H1 (cell line): ENCODE data around the gene CEP41. TPM values are rescaled to one million over a fixed set of nuclear protein-coding genes. Genes with fewer than 3 reads are reported as not detected.

Source experiments
- CTCF ChIA-PET: fragments of 300-600 bp; sonication (Branson Sonifier 250); formaldehyde crosslinking; loops from one replicate; lab custom pipeline; 2021; ENCODE audit not compliant: partially characterized antibody; lab: Charles Lee
- POLR2A ChIA-PET: fragments of 300-600 bp; sonication (Branson Sonifier 250); formaldehyde crosslinking; loops from one replicate; lab custom pipeline; 2021; ENCODE audit warnings: inconsistent platforms; ENCODE audit not compliant: partially characterized antibody; lab: Charles Lee
- DNase-seq, 2 experiments: peaks; one replicate each; pipeline versions ENCODE4 v3.0.0 to v3.0.0-alpha.2; 2010 to 2022; ENCODE audit warnings: low spot score in 2 of 2, low read depth in 1 of 2, mixed read lengths in 1 of 2
- FAIRE-seq: peaks from 2 replicates; lab custom pipeline; 2011; peaks lifted over from hg19 to GRCh38; lab: Jason Lieb, UNC
- H2AFZ ChIP-seq: 2 replicates; pipeline ENCODE4 v1.8.1; 2012; ENCODE audit warnings: low read length, inconsistent platforms
- H2AK5ac ChIP-seq: 2 replicates; pipeline ENCODE4 v1.6.1; 2013; ENCODE audit warnings: low read depth, low read length
- H2BK120ac ChIP-seq: replicated peaks from 2 replicates; pipeline ENCODE3; 2013; ENCODE audit warnings: low read depth, low read length, inconsistent platforms
- H2BK12ac ChIP-seq: 2 replicates; pipeline ENCODE4 v1.6.1; 2013; ENCODE audit warnings: low read depth, low read length
- H2BK15ac ChIP-seq: 2 replicates; pipeline ENCODE4 v1.6.1; 2013; ENCODE audit warnings: low read length
- H2BK20ac ChIP-seq: 2 replicates; pipeline ENCODE4 v1.6.1; 2013; ENCODE audit warnings: low read length
- H2BK5ac ChIP-seq: 2 replicates; pipeline ENCODE4 v1.6.1; 2013; ENCODE audit warnings: low read depth, low read length
- H3K14ac ChIP-seq: 2 replicates; pipeline ENCODE4 v1.6.1; 2013; ENCODE audit warnings: inconsistent platforms; ENCODE audit not compliant: insufficient read length
- H3K18ac ChIP-seq: 2 replicates; pipeline ENCODE4 v1.6.1; 2013; ENCODE audit warnings: low read length; ENCODE audit errors: extremely low read depth
- H3K23ac ChIP-seq: 2 replicates; pipeline ENCODE4 v1.6.1; 2013; ENCODE audit warnings: inconsistent platforms; ENCODE audit not compliant: insufficient read length
- H3K23me2 ChIP-seq: 2 replicates; pipeline ENCODE4 v1.6.1; 2013; ENCODE audit warnings: low read depth, low read length
- H3K27ac ChIP-seq: 2 replicates; pipeline ENCODE4 v1.6.1; 2011; ENCODE audit warnings: low read depth, low read length, inconsistent platforms
- H3K27me3 ChIP-seq, 4 experiments: replicated peaks in 1 of 4; 1 replicate in 1 of 4; 2 replicates in 3 of 4; pipeline versions ENCODE4 v1.6.1 to v1.8.1; 2011 to 2013; ENCODE audit warnings: low read length in 3 of 4, mild to moderate bottlenecking in 3 of 4, inconsistent platforms in 2 of 4, mixed read lengths in 2 of 4, moderate library complexity in 1 of 4; ENCODE audit not compliant: control insufficient read depth in 3 of 4, insufficient read depth in 3 of 4; ENCODE audit errors: extremely low read depth in 1 of 4
- H3K36me3 ChIP-seq, 4 experiments: 2 replicates each; pipeline versions ENCODE4 v1.6.1 to v1.8.1; 2011 to 2013; ENCODE audit warnings: mild to moderate bottlenecking in 4 of 4, low read length in 3 of 4, moderate library complexity in 2 of 4, control low read depth in 1 of 4, inconsistent platforms in 1 of 4; ENCODE audit not compliant: insufficient read depth in 4 of 4, control insufficient read depth in 2 of 4
- H3K4ac ChIP-seq: replicated peaks from 2 replicates; pipeline ENCODE3; 2013; ENCODE audit warnings: low read length, low read depth, mixed read lengths, inconsistent platforms; ENCODE audit not compliant: insufficient read length
- H3K4me1 ChIP-seq, 4 experiments: replicated peaks in 1 of 4; 1 replicate in 1 of 4; 2 replicates in 3 of 4; pipeline versions ENCODE4 v1.6.1 to v1.8.1; 2011 to 2013; ENCODE audit warnings: low read length in 3 of 4, inconsistent platforms in 2 of 4, mixed read lengths in 1 of 4; ENCODE audit not compliant: insufficient read depth in 4 of 4, control insufficient read depth in 3 of 4
- H3K4me2 ChIP-seq, 2 experiments: 2 replicates each; pipeline versions ENCODE4 v1.6.1 to v1.8.1; 2011 to 2013; ENCODE audit warnings: low read depth in 2 of 2, low read length in 2 of 2, control low read depth in 1 of 2, inconsistent platforms in 1 of 2, mild to moderate bottlenecking in 1 of 2; ENCODE audit not compliant: insufficient read depth in 1 of 2
- H3K4me3 ChIP-seq, 4 experiments: fragments of 200-600, 300-600 bp in 1 of 4; sonication (generic), shearing (Covaris generic), sonication (Bioruptor Twin) in 1 of 4; 2 replicates each; pipeline versions ENCODE4 v1.5.1 to v1.8.1; 2011 to 2016; ENCODE audit warnings: low read length in 4 of 4, low read depth in 3 of 4, control low read depth in 2 of 4, inconsistent platforms in 2 of 4, mild to moderate bottlenecking in 2 of 4, mixed read lengths in 1 of 4, moderate library complexity in 1 of 4; ENCODE audit not compliant: insufficient read depth in 2 of 4; ENCODE audit errors: extremely low read depth in 1 of 4
- H3K56ac ChIP-seq: replicated peaks from 2 replicates; pipeline ENCODE3; 2013; ENCODE audit warnings: low read depth, mild to moderate bottlenecking, mixed read lengths, low read length, inconsistent platforms; ENCODE audit not compliant: insufficient read length
- H3K79me1 ChIP-seq: 2 replicates; pipeline ENCODE4 v1.6.1; 2013; ENCODE audit warnings: low read depth, low read length, control low read depth
- H3K79me2 ChIP-seq, 2 experiments: 2 replicates each; pipeline versions ENCODE4 v1.6.1 to v1.8.1; 2012 to 2013; ENCODE audit warnings: low read length in 2 of 2, mild to moderate bottlenecking in 2 of 2, inconsistent platforms in 1 of 2; ENCODE audit not compliant: insufficient read depth in 2 of 2, control insufficient read depth in 1 of 2
- H3K9ac ChIP-seq, 4 experiments: replicated peaks in 1 of 4; 1 replicate in 1 of 4; 2 replicates in 3 of 4; pipeline versions ENCODE4 v1.6.1 to v1.8.1; 2011 to 2013; ENCODE audit warnings: low read depth in 3 of 4, low read length in 3 of 4, control low read depth in 2 of 4, mild to moderate bottlenecking in 2 of 4, moderate library complexity in 2 of 4, inconsistent platforms in 1 of 4; ENCODE audit errors: extremely low read depth in 1 of 4
- H3K9me3 ChIP-seq, 2 experiments: 2 replicates each; pipeline versions ENCODE4 v1.6.1 to v1.8.1; 2012 to 2013; ENCODE audit warnings: mild to moderate bottlenecking in 2 of 2, moderate library complexity in 2 of 2, control low read depth in 1 of 2, inconsistent platforms in 1 of 2, low read depth in 1 of 2, low read length in 1 of 2, mixed read lengths in 1 of 2; ENCODE audit not compliant: insufficient read depth in 2 of 2
- H4K20me1 ChIP-seq, 2 experiments: replicated peaks in 1 of 2; 2 replicates each; pipeline versions ENCODE3 to v1.8.1; 2011 to 2013; ENCODE audit warnings: inconsistent platforms in 2 of 2, low read length in 2 of 2, mild to moderate bottlenecking in 1 of 2; ENCODE audit not compliant: insufficient read depth in 2 of 2, control insufficient read depth in 1 of 2
- H4K5ac ChIP-seq: 2 replicates; pipeline ENCODE4 v1.6.1; 2013; ENCODE audit warnings: low read length, low read depth, mixed read lengths, inconsistent platforms; ENCODE audit not compliant: insufficient read length
- H4K8ac ChIP-seq: 2 replicates; pipeline ENCODE4 v1.8.0; 2013; ENCODE audit warnings: mild to moderate bottlenecking, moderate library complexity, low read length, inconsistent platforms; ENCODE audit not compliant: insufficient read depth; ENCODE audit errors: extremely low read depth
- H4K91ac ChIP-seq: replicated peaks from 2 replicates; pipeline ENCODE3; 2013; ENCODE audit warnings: low read length, mixed read lengths, inconsistent platforms; ENCODE audit not compliant: insufficient read length
- CBX5 ChIP-seq: fragments of 300-800, 300-1000 bp; sonication (generic); IDR thresholded peaks from 2 replicates; pipeline ENCODE4 v1.7.1; 2016; ENCODE audit warnings: antibody characterized with exemption, low read length, low read depth
- KDM5A ChIP-seq: fragments of 200-600 bp; IDR thresholded peaks from 2 replicates; pipeline ENCODE4 v1.7.1; 2012; ENCODE audit warnings: mild to moderate bottlenecking, low read length, inconsistent platforms, mixed read lengths
- RAD21 ChIP-seq, 2 experiments: IDR thresholded peaks in 1 of 2; conservative IDR thresholded peaks in 1 of 2; 2 replicates each; pipeline ENCODE4 v1.6.1; 2011; ENCODE audit warnings: low read depth in 2 of 2, low read length in 2 of 2, improper control_type of control experiment in 1 of 2, inconsistent platforms in 1 of 2, mild to moderate bottlenecking in 1 of 2, moderate library complexity in 1 of 2
- RBBP5 ChIP-seq: IDR thresholded peaks from 2 replicates; pipeline ENCODE4 v1.7.1; 2012; ENCODE audit warnings: low read depth, mild to moderate bottlenecking, inconsistent platforms, low read length, moderate library complexity, borderline replicate concordance
- RNF2 ChIP-seq: fragments of 200-900, 300-1000 bp; sonication (generic); IDR thresholded peaks from 2 replicates; pipeline ENCODE4 v1.7.1; 2016; ENCODE audit warnings: borderline replicate concordance, low read depth, mild to moderate bottlenecking, antibody characterized with exemption, low read length; ENCODE audit not compliant: poor library complexity, severe bottlenecking; ENCODE audit errors: missing control alignments
- SUZ12 ChIP-seq: fragments of 200-600 bp; sonication (generic); IDR thresholded peaks from 2 replicates; pipeline ENCODE4 v1.6.1; 2012; ENCODE audit warnings: mild to moderate bottlenecking, inconsistent platforms, low read length, moderate library complexity, mixed read lengths
- WGBS, 2 experiments: shearing (Covaris generic) in 1 of 2; methylation state at CpG; one replicate each; pipeline versions ENCODE4 v1.1.6 to v1.1.7; 2013 to 2015; ENCODE audit warnings: low lambda C conversion rate in 2 of 2, mixed read lengths in 2 of 2, inconsistent platforms in 1 of 2, low coverage in 1 of 2, missing lambda C conversion rate in 1 of 2; ENCODE audit not compliant: insufficient replicate concordance in 2 of 2, insufficient coverage in 1 of 2, insufficient read length in 1 of 2; ENCODE audit errors: extremely low coverage in 1 of 2, missing lambda C conversion rate in 1 of 2; 5-methylcytosine and 5-hydroxymethylcytosine counted together
- polyA plus RNA-seq, 7 experiments: library from polyadenylated mRNA; depleted of rRNA in 3 of 7; stranded (reverse) in 5 of 7; unstranded in 2 of 7; fragments of >200 nt in 5 of 7; fragments of 200-250 nt in 2 of 7; gene quantifications; 1 replicate in 5 of 7; 2 replicates in 1 of 7; 4 replicates in 1 of 7; pipeline versions ENCODE4 v1.2.1 to v1.2.3, GENCODE V29; 2011 to 2013; ENCODE audit warnings: missing spikeins in 2 of 7, mixed read lengths in 2 of 7
- total RNA-seq: library from RNA; stranded (reverse); fragmentation: NEBNext Ultra II Directional; extraction: Animal tissue kit (Norgen Biotek cat#: 25700); gene quantifications from 2 replicates; pipeline ENCODE4 v1.2.1, GENCODE V29; 2021
- TF ChIP-seq, protein P1 (sequence below): IDR thresholded peaks from 2 replicates; pipeline ENCODE4 v1.6.1; 2012; ENCODE audit warnings: low read length, inconsistent platforms

Gene CEP41
- total and polyA plus RNA-seq, 2 of the 8 experiments (the other 6 are each of a cell fraction or from before 2014, with no cell fraction given) = 9.3 to 12.8 TPM

- TF ChIP-seq, protein P1, sequence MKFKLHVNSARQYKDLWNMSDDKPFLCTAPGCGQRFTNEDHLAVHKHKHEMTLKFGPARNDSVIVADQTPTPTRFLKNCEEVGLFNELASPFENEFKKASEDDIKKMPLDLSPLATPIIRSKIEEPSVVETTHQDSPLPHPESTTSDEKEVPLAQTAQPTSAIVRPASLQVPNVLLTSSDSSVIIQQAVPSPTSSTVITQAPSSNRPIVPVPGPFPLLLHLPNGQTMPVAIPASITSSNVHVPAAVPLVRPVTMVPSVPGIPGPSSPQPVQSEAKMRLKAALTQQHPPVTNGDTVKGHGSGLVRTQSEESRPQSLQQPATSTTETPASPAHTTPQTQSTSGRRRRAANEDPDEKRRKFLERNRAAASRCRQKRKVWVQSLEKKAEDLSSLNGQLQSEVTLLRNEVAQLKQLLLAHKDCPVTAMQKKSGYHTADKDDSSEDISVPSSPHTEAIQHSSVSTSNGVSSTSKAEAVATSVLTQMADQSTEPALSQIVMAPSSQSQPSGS = no peak
- TF ChIP-seq RAD21 (IDR thresholded peaks at IDR 0.05 in 1 of 2, conservative IDR thresholded peaks at IDR 0.05 in 1 of 2; ENCODE audit: low read depth in 2 of 2, low read length in 2 of 2) (no peak), KDM5A (no peak), RBBP5 (no peak), RNF2 (no peak), CBX5 (no peak), SUZ12 (no peak)
- no peak overlapping the region for H3K4me2 ChIP-seq
- H2BK12ac ChIP-seq = no peak overlapping the region
- ChIA-PET CTCF (interaction anchor here (2.1 kb wide), 1 partner anchor 9 kb away, joined by 5 read pairs; no protein-coding TSS in a partner anchor), POLR2A (no interaction called here)
- 96% methylated on average over 13 of the region's 13 CpGs; no CpG with 5 or more reads in 1 of the 2 experiments for WGBS, 2 experiments
- no peak overlapping the region for H2AK5ac ChIP-seq
- FAIRE-seq (no peak), DNase-seq (peak in 1 of 2 experiments; percentile 24)
- H3K27ac ChIP-seq = no peak overlapping the region
- H3K4me3 ChIP-seq = no peak overlapping the region
- no peaks in the 10 kb centered on the region for H3K79me1 ChIP-seq
- no peak overlapping the region for H2BK20ac ChIP-seq
- H3K27me3 ChIP-seq = no peaks in the 10 kb centered on the region; a peak in 1 of 7 replicates
- no peak overlapping the region for H2BK15ac ChIP-seq
- H2BK5ac ChIP-seq = no peak overlapping the region
- no peaks in the 10 kb centered on the region for H3K36me3 ChIP-seq
- no peak overlapping the region for H3K18ac ChIP-seq
- H3K23me2 ChIP-seq = no peaks in the 10 kb centered on the region; the same call in 1 of the 2 replicates
- no peak overlapping the region for H4K5ac ChIP-seq
- H4K91ac ChIP-seq = no peak overlapping the region
- no peak overlapping the region for H2BK120ac ChIP-seq
- peaks cover 0 to 2% (median 0%) of the 10 kb centered on the region in 4 experiments; a peak in 1 of 7 replicates for H3K4me1 ChIP-seq
- H3K23ac ChIP-seq = no peak overlapping the region
- H3K4ac ChIP-seq = no peak overlapping the region
- no peaks in the 10 kb centered on the region for H3K9me3 ChIP-seq
- H3K56ac ChIP-seq = no peak overlapping the region
- H3K9ac ChIP-seq = no peak overlapping the region
- no peak overlapping the region for H4K8ac ChIP-seq
- H2AFZ ChIP-seq = no peak overlapping the region
- no peaks in the 10 kb centered on the region for H3K79me2 ChIP-seq
- no peaks in the 10 kb centered on the region for H4K20me1 ChIP-seq
- H3K14ac ChIP-seq = no peak overlapping the region
Measured at GRCh38 chr7:130384841-130385599, 55.8 kb downstream of the CEP41 start.
